RWPE2 (cell line): ENCODE measurements around the gene IL20RA.

Source experiments
- ATAC-seq: fragments of 200-7000 bp; cut with Tn5 transposase; 3 replicates; pipeline ENCODE4 v1.9.1; 2021; ENCODE audit warnings: low read depth
- DNase-seq: peaks from one replicate; pipeline ENCODE4 v3.0.0-alpha.2; 2020; ENCODE audit warnings: low spot score
- H3K27ac ChIP-seq: fragments of 450-650 bp; 2 replicates; pipeline ENCODE4 v1.5.1; 2017; ENCODE audit warnings: mild to moderate bottlenecking; ENCODE audit not compliant: poor library complexity, severe bottlenecking
- H3K27me3 ChIP-seq: fragments of 250-450 bp; sonication (Bioruptor Pico); 2 replicates; pipeline ENCODE4 v1.5.1; 2021; ENCODE audit warnings: mild to moderate bottlenecking, moderate library complexity; ENCODE audit not compliant: insufficient read depth, poor library complexity, severe bottlenecking
- H3K36me3 ChIP-seq: fragments of 250-450 bp; sonication (Bioruptor Pico); 2 replicates; pipeline ENCODE4 v1.5.1; 2020; ENCODE audit warnings: low read depth, mild to moderate bottlenecking, moderate library complexity
- H3K4me1 ChIP-seq: fragments of 250-450 bp; sonication (Bioruptor Pico); 2 replicates; pipeline ENCODE4 v1.5.1; 2021; ENCODE audit warnings: mild to moderate bottlenecking, moderate library complexity; ENCODE audit not compliant: insufficient read depth, poor library complexity, severe bottlenecking
- H3K4me3 ChIP-seq: fragments of 250-450 bp; sonication (Bioruptor Pico); 2 replicates; pipeline ENCODE4 v1.5.1; 2021; ENCODE audit warnings: mild to moderate bottlenecking, moderate library complexity; ENCODE audit not compliant: severe bottlenecking
- H3K9me3 ChIP-seq: fragments of 250-450 bp; sonication (Bioruptor Pico); 2 replicates; pipeline ENCODE4 v1.5.1; 2021; ENCODE audit warnings: mild to moderate bottlenecking, moderate library complexity; ENCODE audit not compliant: severe bottlenecking
- CTCF ChIP-seq: fragments of 450-650 bp; IDR thresholded peaks from one replicate; pipeline ENCODE4 v1.5.1; 2017; ENCODE audit warnings: mild to moderate bottlenecking, moderate library complexity; ENCODE audit not compliant: poor library complexity, severe bottlenecking

The IL20RA gene

GRCh38 chr6:136971609-136972008 is 73.2 kb downstream of the IL20RA start:
- no peak for ATAC-seq

GRCh38 chr6:136969930-136970329 is 74.8 kb downstream of the IL20RA start:
- no peaks in the 10 kb centered on the region for H3K36me3 ChIP-seq
- H3K27ac ChIP-seq, result no peak overlapping the region
- H3K4me3 ChIP-seq, result no peak overlapping the region
- no peak for TF ChIP-seq CTCF
- peaks cover 5% of the 10 kb centered on the region for H3K4me1 ChIP-seq
- ATAC-seq (no peak), DNase-seq (no peak)
- no peaks in the 10 kb centered on the region for H3K27me3 ChIP-seq
- no peaks in the 10 kb centered on the region for H3K9me3 ChIP-seq

More at GRCh38 chr6:136971609-136972008, 73.2 kb downstream of the IL20RA start:
- Histone ChIP-seq H3K27ac (no peak overlapping the region), H3K27me3 (no peaks in the 10 kb centered on the region), H3K36me3 (no peaks in the 10 kb centered on the region), H3K4me1 (peaks cover 5% of the 10 kb centered on the region), H3K9me3 (no peaks in the 10 kb centered on the region), H3K4me3 (no peak overlapping the region)
- no peak for TF ChIP-seq CTCF
- no peak for DNase-seq

GRCh38 chr6:136969433-136969832 is 75.3 kb downstream of the IL20RA start:
- Histone ChIP-seq H3K4me3 (no peak overlapping the region), H3K36me3 (no peaks in the 10 kb centered on the region), H3K4me1 (peaks cover 5% of the 10 kb centered on the region), H3K27me3 (no peaks in the 10 kb centered on the region), H3K9me3 (no peaks in the 10 kb centered on the region), H3K27ac (no peak overlapping the region)
- peak; percentile 81; the same call in 2 of the 3 replicates for ATAC-seq
- no peak for DNase-seq
- no peak for TF ChIP-seq CTCF

- Histone ChIP-seq H3K27ac (no peak overlapping the region), H3K4me3 (no peak overlapping the region), H3K9me3 (no peaks in the 10 kb centered on the region), H3K4me1 (peaks cover 5% of the 10 kb centered on the region), H3K27me3 (no peaks in the 10 kb centered on the region), H3K36me3 (no peaks in the 10 kb centered on the region)
- no peak for DNase-seq
- TF ChIP-seq CTCF, result no peak
- ATAC-seq, result no peak
Measured at GRCh38 chr6:136968837-136969236, 75.9 kb downstream of the IL20RA start.

GRCh38 chr6:136967876-136968752 is 76.7 kb downstream of the IL20RA start:
- no peak overlapping the region for H3K27ac ChIP-seq
- no peaks in the 10 kb centered on the region for H3K9me3 ChIP-seq
- TF ChIP-seq CTCF, result peak; percentile 86
- H3K36me3 ChIP-seq, result no peaks in the 10 kb centered on the region
- no peak for DNase-seq
- H3K4me1 ChIP-seq, result peaks cover 5% of the 10 kb centered on the region
- ATAC-seq, result peak; percentile 93
- no peaks in the 10 kb centered on the region for H3K27me3 ChIP-seq
- H3K4me3 ChIP-seq, result no peak overlapping the region
